ENCODE measurements around the gene ZNF423. TPM values are rescaled to one million over a fixed set of nuclear protein-coding genes. Genes with fewer than 3 reads are reported as not detected.

ZNF423 gene
- total and polyA plus RNA-seq, 2 of the 13 experiments (the other 11 are each of a cell fraction or from before 2014, with no cell fraction given), result 0.07 to 0.31 TPM

- Histone ChIP-seq H2AFZ (ENCODE audit: low read length) (no peak overlapping the region), H3K27ac (ENCODE audit: extremely low read length, insufficient read depth, low read length) (no peak overlapping the region), H3K79me2 (ENCODE audit: insufficient read depth, low read length) (no peaks in the 10 kb centered on the region), H3K27me3 (ENCODE audit: control insufficient read depth in 1 of 2, insufficient read depth in 2 of 2, low read length in 2 of 2) (peaks cover 4 to 5% of the 10 kb centered on the region in 2 experiments; a peak in 3 of 5 replicates), H3K36me3 (replicated peaks in 1 of 2; ENCODE audit: control insufficient read depth in 1 of 2, insufficient read depth in 2 of 2, low read length in 2 of 2) (no peaks in the 10 kb centered on the region), H3K4me2 (ENCODE audit: low read depth, low read length) (no peak overlapping the region), H3K4me3 (replicated peaks in 1 of 3; ENCODE audit: insufficient read depth in 1 of 3, low read depth in 2 of 3, low read length in 3 of 3) (no peak overlapping the region), H4K20me1 (ENCODE audit: insufficient read depth, low read length) (no peaks in the 10 kb centered on the region), H3K9ac (ENCODE audit: insufficient read depth, low read depth, low read length) (no peak overlapping the region), H3K9me3 (ENCODE audit: low read length) (no peaks in the 10 kb centered on the region), H3K4me1 (ENCODE audit: insufficient read depth, low read length) (no peaks in the 10 kb centered on the region)
- CTCF ChIA-PET (ENCODE audit: low intra/inter-chr PET ratio, low total read pairs), result no interaction called here
- TF ChIP-seq ZNF839 (CRISPR knock-in tag; IDR thresholded peaks at IDR 0.05; ENCODE audit: borderline replicate concordance), result no peak
- TF ChIP-seq, protein P1, sequence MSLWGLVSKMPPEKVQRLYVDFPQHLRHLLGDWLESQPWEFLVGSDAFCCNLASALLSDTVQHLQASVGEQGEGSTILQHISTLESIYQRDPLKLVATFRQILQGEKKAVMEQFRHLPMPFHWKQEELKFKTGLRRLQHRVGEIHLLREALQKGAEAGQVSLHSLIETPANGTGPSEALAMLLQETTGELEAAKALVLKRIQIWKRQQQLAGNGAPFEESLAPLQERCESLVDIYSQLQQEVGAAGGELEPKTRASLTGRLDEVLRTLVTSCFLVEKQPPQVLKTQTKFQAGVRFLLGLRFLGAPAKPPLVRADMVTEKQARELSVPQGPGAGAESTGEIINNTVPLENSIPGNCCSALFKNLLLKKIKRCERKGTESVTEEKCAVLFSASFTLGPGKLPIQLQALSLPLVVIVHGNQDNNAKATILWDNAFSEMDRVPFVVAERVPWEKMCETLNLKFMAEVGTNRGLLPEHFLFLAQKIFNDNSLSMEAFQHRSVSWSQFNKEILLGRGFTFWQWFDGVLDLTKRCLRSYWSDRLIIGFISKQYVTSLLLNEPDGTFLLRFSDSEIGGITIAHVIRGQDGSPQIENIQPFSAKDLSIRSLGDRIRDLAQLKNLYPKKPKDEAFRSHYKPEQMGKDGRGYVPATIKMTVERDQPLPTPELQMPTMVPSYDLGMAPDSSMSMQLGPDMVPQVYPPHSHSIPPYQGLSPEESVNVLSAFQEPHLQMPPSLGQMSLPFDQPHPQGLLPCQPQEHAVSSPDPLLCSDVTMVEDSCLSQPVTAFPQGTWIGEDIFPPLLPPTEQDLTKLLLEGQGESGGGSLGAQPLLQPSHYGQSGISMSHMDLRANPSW (CRISPR knock-in tag; IDR thresholded peaks at IDR 0.05; ENCODE audit: borderline replicate concordance), result no peak
- TF ChIP-seq ZNF460 (CRISPR knock-in tag; IDR thresholded peaks at IDR 0.05; ENCODE audit: borderline replicate concordance), result no peak
- no peak for TF ChIP-seq TMF1 (CRISPR knock-in tag; IDR thresholded peaks at IDR 0.05; ENCODE audit: low read depth)
- TF ChIP-seq AGO2 (optimal IDR thresholded peaks at IDR 0.05; ENCODE audit: low read depth, low read length), result no peak
- no peak for TF ChIP-seq FOSL1 (CRISPR knock-in tag; IDR thresholded peaks at IDR 0.05; ENCODE audit: borderline replicate concordance)
- TF ChIP-seq KDM3A (CRISPR knock-in tag; IDR thresholded peaks at IDR 0.05; ENCODE audit: low read depth), result no peak
- TF ChIP-seq WIZ (CRISPR knock-in tag; IDR thresholded peaks at IDR 0.05), result no peak
- no peak for TF ChIP-seq SOX6 (IDR thresholded peaks at IDR 0.05)
- no peak for TF ChIP-seq SOX6 (CRISPR knock-in tag; IDR thresholded peaks at IDR 0.05)
- TF ChIP-seq MBD4 (IDR thresholded peaks at IDR 0.05; ENCODE audit: borderline replicate concordance, low read length), result no peak
- no peak for TF ChIP-seq ZFP37 (CRISPR knock-in tag; IDR thresholded peaks at IDR 0.05; ENCODE audit: borderline replicate concordance)
- TF ChIP-seq MED13 (CRISPR knock-in tag; IDR thresholded peaks at IDR 0.05), result no peak
- TF ChIP-seq ZNF263 (CRISPR knock-in tag; IDR thresholded peaks at IDR 0.05), result no peak
- TF ChIP-seq, protein P2, sequence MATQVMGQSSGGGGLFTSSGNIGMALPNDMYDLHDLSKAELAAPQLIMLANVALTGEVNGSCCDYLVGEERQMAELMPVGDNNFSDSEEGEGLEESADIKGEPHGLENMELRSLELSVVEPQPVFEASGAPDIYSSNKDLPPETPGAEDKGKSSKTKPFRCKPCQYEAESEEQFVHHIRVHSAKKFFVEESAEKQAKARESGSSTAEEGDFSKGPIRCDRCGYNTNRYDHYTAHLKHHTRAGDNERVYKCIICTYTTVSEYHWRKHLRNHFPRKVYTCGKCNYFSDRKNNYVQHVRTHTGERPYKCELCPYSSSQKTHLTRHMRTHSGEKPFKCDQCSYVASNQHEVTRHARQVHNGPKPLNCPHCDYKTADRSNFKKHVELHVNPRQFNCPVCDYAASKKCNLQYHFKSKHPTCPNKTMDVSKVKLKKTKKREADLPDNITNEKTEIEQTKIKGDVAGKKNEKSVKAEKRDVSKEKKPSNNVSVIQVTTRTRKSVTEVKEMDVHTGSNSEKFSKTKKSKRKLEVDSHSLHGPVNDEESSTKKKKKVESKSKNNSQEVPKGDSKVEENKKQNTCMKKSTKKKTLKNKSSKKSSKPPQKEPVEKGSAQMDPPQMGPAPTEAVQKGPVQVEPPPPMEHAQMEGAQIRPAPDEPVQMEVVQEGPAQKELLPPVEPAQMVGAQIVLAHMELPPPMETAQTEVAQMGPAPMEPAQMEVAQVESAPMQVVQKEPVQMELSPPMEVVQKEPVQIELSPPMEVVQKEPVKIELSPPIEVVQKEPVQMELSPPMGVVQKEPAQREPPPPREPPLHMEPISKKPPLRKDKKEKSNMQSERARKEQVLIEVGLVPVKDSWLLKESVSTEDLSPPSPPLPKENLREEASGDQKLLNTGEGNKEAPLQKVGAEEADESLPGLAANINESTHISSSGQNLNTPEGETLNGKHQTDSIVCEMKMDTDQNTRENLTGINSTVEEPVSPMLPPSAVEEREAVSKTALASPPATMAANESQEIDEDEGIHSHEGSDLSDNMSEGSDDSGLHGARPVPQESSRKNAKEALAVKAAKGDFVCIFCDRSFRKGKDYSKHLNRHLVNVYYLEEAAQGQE (IDR thresholded peaks at IDR 0.05; ENCODE audit: borderline replicate concordance in 1 of 2, low read depth in 1 of 2, low read length in 2 of 2), result no peak
- no peak for TF ChIP-seq RFX5 (IDR thresholded peaks at IDR 0.05; ENCODE audit: low read depth, low read length)
- no peak for TF ChIP-seq U2AF2 (IDR thresholded peaks at IDR 0.05; ENCODE audit: low read depth, low read length)
- in situ Hi-C loops (cut with HindIII; ENCODE audit: extremely low pct_ligation_motif_present, low pct_unique_long_range_greater_than_20kb) (no loop called here), intact Hi-C loops (cut with micrococcal nuclease; ENCODE audit: unreplicated experiment) (loop anchor here (10.0 kb wide), 1 partner anchor 868 kb away; no protein-coding TSS in a partner anchor)
- FAIRE-seq (no peak), DNase-seq (ENCODE audit: low spot score) (no peak), ATAC-seq (no peak)
- WGBS (ENCODE audit: low lambda C conversion rate), result 8% methylated on average over 5 of the region's 5 CpGs
- POLR2A ChIA-PET, result no interaction called here
- BruUV-seq (replicated peaks), result no TSS peak
Observed at GRCh38 chr16:49902908-49903307, 47.0 kb upstream of the ZNF423 start.

Data from HepG2 (cell line).